Measurements from ENCODE around the gene PLK5. TPM values are rescaled to one million over a fixed set of nuclear protein-coding genes. Genes with fewer than 3 reads are reported as not detected.

The PLK5 gene
- total RNA-seq, 1 donor from 2014 or later: 0.09 TPM

GRCh38 chr19:1501200-1501595 lies 22.7 kb upstream of the PLK5 start:
- Mint-ChIP-seq H3K4me3 (ENCODE audit: unreplicated experiment) (no peak overlapping the region), H3K27me3 (ENCODE audit: low read depth, unreplicated experiment) (peaks cover 10% of the 10 kb centered on the region), H3K27ac (ENCODE audit: unreplicated experiment) (no peak overlapping the region), H3K36me3 (ENCODE audit: low read depth, unreplicated experiment) (peaks cover 4% of the 10 kb centered on the region), H3K9me3 (ENCODE audit: unreplicated experiment) (peaks cover 2% of the 10 kb centered on the region), H3K4me1 (ENCODE audit: low read depth, unreplicated experiment) (no peaks in the 10 kb centered on the region)
- Histone ChIP-seq H3K4me1 (ENCODE audit: insufficient read depth, low read length) (no peaks in the 10 kb centered on the region), H3K9me3 (ENCODE audit: insufficient read depth, low read depth, low read length) (no peaks in the 10 kb centered on the region), H2AFZ (ENCODE audit: low read depth, low read length) (no peak overlapping the region), H3K36me3 (ENCODE audit: insufficient read depth, low read length) (no peaks in the 10 kb centered on the region), H3K9ac (ENCODE audit: low read length) (no peak overlapping the region), H3K27me3 (ENCODE audit: insufficient read depth, low read length) (peaks cover 18% of the 10 kb centered on the region), H3K79me2 (ENCODE audit: insufficient read depth, low read length) (no peaks in the 10 kb centered on the region), H3K27ac (ENCODE audit: low read depth, low read length) (no peak overlapping the region), H3K4me2 (ENCODE audit: low read length) (no peak overlapping the region), H3K4me3 (ENCODE audit: insufficient read depth, low read depth, low read length) (no peak overlapping the region), H4K20me1 (ENCODE audit: insufficient read depth, low read length) (no peaks in the 10 kb centered on the region)
- DNase-seq (ENCODE audit: low read depth) (no peak), FAIRE-seq (no peak)
- TF ChIP-seq CTCF (IDR thresholded peaks at IDR 0.05; ENCODE audit: insufficient read depth, low read depth, low read length): no peak
- no peak for TF ChIP-seq EZH2 (IDR thresholded peaks at IDR 0.05; ENCODE audit: insufficient read depth, low read length)

GRCh38 chr19:1502433-1503088 lies 21.3 kb upstream of the PLK5 start:
- Histone ChIP-seq H3K9me3 (ENCODE audit: insufficient read depth, low read depth, low read length) (no peaks in the 10 kb centered on the region), H3K36me3 (ENCODE audit: insufficient read depth, low read length) (no peaks in the 10 kb centered on the region), H2AFZ (ENCODE audit: low read depth, low read length) (no peak overlapping the region), H3K4me1 (ENCODE audit: insufficient read depth, low read length) (no peaks in the 10 kb centered on the region), H3K27ac (ENCODE audit: low read depth, low read length) (no peak overlapping the region), H3K4me2 (ENCODE audit: low read length) (peak overlapping the region; percentile 26), H4K20me1 (ENCODE audit: insufficient read depth, low read length) (no peaks in the 10 kb centered on the region), H3K27me3 (ENCODE audit: insufficient read depth, low read length) (peaks cover 18% of the 10 kb centered on the region), H3K4me3 (ENCODE audit: insufficient read depth, low read depth, low read length) (no peak overlapping the region), H3K9ac (ENCODE audit: low read length) (no peak overlapping the region), H3K79me2 (ENCODE audit: insufficient read depth, low read length) (no peaks in the 10 kb centered on the region)
- peaks cover 4% of the 10 kb centered on the region for H3K36me3 Mint-ChIP-seq (ENCODE audit: low read depth, unreplicated experiment)
- H3K9me3 Mint-ChIP-seq (ENCODE audit: unreplicated experiment): peaks cover 5% of the 10 kb centered on the region
- no peak for DNase-seq (ENCODE audit: low read depth)
- peak overlapping the region; percentile 60 for H3K4me3 Mint-ChIP-seq (ENCODE audit: unreplicated experiment)
- no peak for TF ChIP-seq CTCF (IDR thresholded peaks at IDR 0.05; ENCODE audit: insufficient read depth, low read depth, low read length)
- TF ChIP-seq EZH2 (IDR thresholded peaks at IDR 0.05; ENCODE audit: insufficient read depth, low read length): no peak
- peaks cover 5% of the 10 kb centered on the region for H3K27me3 Mint-ChIP-seq (ENCODE audit: low read depth, unreplicated experiment)
- no peaks in the 10 kb centered on the region for H3K4me1 Mint-ChIP-seq (ENCODE audit: low read depth, unreplicated experiment)
- no peak for FAIRE-seq
- no peak overlapping the region for H3K27ac Mint-ChIP-seq (ENCODE audit: unreplicated experiment)

Data from astrocyte (in vitro differentiated cells and primary cell).